Epidermal melanocyte (primary cell): Measurements from ENCODE around the gene COL2A1.
A peak's percentile ranks its signal among the peaks of the same experiment; 100 is the strongest.

Source experiments
- DNase-seq: peaks from one replicate; pipeline ENCODE4 v3.0.0; 2011; ENCODE audit warnings: low spot score; ENCODE audit not compliant: insufficient read length

The COL2A1 gene

DNA sequence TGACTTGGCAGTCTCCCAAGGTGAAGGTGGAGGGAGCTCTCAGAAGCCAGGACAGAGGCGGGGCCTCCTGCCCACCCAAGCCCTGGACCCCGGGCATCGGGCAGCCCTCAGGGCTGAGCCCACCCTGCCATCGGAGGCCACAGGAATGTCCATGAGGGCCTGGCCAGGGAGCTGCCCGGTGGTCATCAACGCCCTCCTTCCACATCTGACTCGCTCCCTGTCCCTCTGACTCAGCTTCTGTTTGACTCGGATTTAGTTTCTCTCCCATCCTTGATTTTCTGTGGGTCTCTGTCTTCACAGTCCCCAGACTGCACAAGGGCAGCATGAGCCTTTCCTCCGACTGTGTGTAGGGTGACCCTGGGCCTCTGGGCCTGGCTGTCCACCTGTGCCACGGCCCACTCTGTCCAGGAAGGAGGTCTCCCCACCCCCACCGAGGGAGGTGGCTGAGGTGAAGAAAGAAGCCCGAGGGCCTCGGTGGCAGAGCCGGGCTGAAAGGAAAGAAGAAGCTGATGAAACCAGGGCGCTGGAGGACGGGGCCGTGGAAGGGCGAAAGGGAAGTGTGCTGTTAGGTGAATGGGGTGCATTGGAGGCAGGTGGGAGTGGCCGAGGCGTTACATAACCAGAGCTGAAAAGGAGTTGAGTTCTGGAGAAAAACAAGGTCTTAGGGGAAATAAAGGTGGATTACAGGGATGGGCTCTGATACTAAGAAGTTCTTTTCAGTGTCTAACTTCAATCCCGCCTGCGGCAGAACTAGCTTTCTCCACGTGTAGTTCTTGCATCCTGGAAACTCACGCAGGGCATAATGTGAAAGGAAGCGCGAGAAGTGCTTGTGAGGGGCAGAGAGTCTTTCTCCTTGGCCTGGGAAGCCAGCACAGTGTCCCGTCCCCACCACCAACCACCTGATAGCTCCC is 57.6 kb downstream of the COL2A1 start:
- no peak for DNase-seq

DNA sequence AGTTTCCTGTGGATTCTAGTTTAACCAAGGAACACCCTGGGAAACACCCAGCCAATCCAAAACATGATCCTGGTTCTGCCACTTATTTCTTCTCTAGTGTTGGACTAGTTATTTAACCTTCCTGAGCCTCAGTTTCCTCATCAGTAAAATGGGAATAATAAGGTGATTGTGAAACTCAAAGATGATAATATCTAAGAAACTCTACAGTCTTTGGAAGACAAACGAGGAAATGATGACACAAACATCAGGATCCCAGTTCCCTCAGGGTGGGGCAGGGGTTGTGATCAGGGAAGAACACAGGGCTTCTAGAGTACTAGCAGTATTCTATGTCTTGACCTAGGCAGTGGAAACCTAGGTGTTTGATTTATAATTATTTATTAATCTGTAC is 58.9 kb downstream of the COL2A1 start:
- DNase-seq, result no peak

GRCh38 chr12:47944685-47945340 is 59.5 kb downstream of the COL2A1 start:
- DNase-seq, result no peak

DNA sequence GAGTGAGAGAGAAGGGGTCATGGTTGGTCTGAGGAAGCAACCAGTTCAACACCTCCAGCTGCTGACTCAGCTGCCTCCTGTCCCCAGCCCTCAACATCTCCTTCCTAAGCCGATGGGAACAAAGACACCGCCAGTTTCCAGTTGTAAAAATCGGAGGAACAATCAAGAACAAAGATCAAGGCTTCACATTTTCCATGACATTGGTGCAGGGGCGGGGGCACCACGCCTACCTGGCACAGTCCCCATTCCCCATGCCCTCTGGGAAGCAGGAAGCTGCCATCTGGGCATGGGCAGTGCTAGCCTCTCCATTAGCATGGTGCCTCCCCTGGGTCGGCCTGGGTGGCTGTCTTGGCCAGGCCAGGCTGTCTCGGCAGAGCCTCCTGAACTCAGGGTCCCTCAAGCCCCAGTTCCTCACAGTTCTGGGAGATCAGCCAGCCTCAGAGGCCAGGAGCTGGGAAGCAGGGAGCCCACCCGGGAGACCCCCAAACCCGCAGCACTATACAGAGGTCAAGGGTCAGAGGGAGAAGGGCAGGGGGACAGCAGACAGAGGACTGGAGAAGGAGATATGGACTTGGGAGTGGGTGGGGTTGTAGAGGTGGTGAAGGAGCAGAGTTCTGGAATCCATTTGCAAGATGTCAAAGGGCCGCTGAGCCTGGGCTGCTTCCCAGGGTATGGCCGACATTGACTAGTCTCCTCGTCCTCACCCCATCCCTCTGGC is 60.5 kb downstream of the COL2A1 start:
- no peak for DNase-seq

DNA sequence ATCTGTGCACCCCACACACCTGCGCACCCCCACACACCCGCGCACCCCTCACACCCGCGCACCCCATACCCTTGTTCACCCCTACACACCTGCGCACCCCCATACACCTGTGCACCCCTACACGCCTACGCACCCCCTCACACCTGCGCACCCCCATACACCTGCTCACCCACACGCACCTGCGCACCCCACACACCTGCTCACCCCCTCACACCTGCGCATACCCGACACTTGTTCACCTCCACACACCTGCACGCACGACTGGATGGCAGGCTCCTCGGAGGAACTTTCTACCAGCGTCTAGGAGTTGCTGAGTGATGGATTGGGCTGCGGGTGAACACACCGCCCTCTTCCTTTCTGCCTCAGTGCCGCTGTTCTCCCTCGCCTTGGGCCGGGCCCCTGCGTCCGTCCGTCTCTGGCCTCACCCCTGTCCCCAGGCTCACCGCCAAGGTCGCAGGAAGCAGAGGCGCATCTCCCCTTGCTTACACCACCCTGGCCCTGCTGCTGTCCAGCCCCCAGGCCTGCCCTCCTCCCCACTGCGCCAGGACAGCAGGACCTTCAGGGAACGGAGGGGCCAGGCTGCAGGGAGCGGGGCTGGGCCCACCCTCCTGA is 61.6 kb downstream of the COL2A1 start:
- no peak for DNase-seq

DNA sequence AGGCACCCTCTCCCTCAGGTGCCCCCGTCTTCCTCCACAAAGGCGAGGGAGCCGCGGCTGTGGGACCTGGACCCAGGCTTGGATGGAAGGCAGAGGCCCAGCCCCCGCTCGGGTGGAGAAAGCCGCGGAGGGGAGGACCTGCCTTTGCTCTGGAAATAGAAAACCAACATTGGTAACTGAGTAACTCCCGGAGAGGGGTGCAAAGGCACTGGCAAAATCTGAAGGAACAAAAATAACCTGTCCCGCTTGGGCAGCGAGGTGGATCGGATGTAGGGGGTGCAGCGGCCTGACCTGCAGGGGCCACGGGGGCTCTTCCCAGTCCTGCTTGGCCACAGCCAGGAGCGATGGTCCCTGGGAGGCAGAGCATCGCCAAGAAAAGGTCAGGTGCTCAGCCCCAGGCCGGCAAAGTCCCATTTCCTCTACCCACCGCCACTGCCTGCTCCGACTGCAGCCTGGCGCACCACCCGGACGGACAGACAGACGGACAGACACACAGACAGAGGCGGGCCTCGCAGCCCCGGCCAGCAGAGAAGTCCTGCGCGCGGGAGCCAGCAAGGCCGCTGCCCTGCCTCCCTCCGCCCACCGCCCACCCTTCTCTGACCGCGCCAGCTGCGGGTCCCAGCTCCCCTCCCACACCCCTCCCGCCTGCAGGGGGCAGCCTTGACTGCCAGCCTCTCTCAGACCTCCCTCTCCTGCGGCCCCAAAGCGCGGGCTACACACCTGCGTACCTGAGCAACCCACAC is 62.2 kb downstream of the COL2A1 start:
- no peak for DNase-seq

GRCh38 chr12:47941475-47941780 is 62.8 kb downstream of the COL2A1 start:
- no peak for DNase-seq

DNA sequence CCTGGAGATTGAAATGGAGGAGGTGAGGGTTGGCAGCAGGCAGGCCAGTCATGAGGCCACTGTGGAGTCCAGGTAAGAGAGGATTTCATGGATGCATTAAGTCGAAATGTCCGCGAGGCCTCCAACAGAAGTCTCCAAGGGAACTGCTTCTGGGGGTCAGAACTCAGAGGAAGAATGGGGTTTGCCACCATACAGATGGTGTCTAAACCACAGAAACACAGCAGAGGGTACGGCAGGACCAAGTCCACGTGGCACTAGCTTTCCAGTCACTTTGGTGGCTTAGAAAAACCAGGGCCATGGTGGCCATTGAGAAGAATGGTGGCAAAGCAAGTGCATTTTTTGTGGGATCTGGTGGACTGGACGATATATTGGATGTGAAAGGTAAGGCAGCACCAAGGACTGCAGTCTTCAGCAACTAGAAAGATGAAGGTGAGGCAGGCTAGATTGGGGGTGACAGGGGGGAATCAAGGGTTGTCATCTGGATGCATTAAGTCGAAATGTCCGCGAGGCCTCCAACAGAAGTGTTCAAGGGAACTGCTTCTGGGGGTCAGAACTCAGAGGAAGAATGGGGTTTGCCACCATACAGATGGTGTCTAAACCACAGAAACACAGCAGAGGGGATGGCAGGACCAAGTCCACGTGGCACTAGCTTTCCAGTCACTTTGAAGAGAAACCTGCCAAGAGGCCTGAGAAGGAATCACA is 63.4 kb downstream of the COL2A1 start:
- DNase-seq, result no peak

GRCh38 chr12:47939009-47939601 is 65.2 kb downstream of the COL2A1 start:
- no peak for DNase-seq

- no peak for DNase-seq
These were observed 65.7 kb downstream of the COL2A1 start for GRCh38 chr12:47938594-47938993.

DNA sequence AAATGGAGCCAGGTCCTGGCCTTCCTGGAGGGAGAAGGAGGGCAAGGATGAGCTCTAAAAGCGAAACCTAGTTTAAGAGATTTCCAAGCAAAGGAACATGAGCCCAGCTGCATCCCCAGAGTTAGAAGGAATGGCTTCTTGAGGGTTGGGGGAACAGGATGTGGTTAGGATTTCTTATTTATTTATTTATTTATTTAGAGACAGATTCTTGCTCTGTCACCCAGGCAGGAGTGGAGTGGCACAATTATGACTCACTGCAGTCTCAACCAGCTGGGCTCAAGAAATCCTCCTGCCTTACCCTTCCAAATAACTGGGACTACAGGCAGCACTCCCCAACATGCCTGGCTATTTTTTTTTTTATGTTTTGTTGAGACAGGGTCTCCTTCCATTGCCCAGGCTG is 66.2 kb downstream of the COL2A1 start:
- no peak for DNase-seq

- peak; percentile 90 for DNase-seq
These were observed 69.1 kb downstream of the COL2A1 start for GRCh38 chr12:47935184-47935583.

GRCh38 chr12:47931187-47931586 is 73.1 kb downstream of the COL2A1 start:
- no peak for DNase-seq

GRCh38 chr12:47930634-47931033 is 73.6 kb downstream of the COL2A1 start:
- DNase-seq, result no peak

- DNase-seq, result no peak
These were observed 76.9 kb downstream of the COL2A1 start for GRCh38 chr12:47927346-47927745.
